Measurements from ENCODE around the gene DCUN1D2. TPM values are rescaled to one million over a fixed set of nuclear protein-coding genes. Genes with fewer than 3 reads are reported as not detected.
A peak's percentile ranks its signal among the peaks of the same experiment; 100 is the strongest.

DCUN1D2 gene
- total RNA-seq, 1 donor = 8.3 TPM

DNA sequence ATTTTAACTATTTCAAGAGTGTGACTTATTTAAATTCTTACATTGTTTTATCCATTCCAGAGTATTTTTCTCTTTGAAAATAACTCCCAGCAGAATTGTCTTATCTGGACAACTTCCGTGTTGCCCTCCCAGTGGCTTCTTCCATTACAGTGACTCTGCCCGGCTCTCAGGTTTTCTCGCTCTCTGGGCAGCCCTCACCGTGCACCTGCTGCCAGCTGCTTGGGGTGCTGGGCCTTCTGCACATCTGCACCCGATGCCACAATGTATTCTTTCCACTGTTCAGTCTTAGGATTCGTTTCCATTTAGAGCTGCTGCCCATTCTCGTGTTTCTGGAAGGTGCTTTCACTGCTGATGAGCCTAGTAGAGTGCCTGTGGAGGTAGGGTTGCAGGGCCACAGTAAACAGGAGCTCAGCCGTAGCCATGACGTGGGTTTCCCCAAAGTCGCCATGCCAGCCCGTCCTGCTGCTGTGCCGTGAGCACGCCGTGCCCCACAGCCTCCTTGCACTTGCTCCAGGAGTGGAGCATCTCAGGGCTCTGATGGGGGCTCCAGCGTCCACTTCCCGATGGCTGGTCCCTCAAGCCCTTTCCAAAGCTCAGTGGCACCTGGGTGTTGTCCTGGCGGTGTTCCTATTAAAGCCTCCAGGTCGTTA is 46.1 kb upstream of the DCUN1D2 start:
- TF ChIP-seq, protein P1, sequence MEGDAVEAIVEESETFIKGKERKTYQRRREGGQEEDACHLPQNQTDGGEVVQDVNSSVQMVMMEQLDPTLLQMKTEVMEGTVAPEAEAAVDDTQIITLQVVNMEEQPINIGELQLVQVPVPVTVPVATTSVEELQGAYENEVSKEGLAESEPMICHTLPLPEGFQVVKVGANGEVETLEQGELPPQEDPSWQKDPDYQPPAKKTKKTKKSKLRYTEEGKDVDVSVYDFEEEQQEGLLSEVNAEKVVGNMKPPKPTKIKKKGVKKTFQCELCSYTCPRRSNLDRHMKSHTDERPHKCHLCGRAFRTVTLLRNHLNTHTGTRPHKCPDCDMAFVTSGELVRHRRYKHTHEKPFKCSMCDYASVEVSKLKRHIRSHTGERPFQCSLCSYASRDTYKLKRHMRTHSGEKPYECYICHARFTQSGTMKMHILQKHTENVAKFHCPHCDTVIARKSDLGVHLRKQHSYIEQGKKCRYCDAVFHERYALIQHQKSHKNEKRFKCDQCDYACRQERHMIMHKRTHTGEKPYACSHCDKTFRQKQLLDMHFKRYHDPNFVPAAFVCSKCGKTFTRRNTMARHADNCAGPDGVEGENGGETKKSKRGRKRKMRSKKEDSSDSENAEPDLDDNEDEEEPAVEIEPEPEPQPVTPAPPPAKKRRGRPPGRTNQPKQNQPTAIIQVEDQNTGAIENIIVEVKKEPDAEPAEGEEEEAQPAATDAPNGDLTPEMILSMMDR (IDR thresholded peaks at IDR 0.05; ENCODE audit: insufficient read depth, low read length) = no peak
- no peak for DNase-seq (ENCODE audit: low read depth)
- no peak overlapping the region for H3K4me3 ChIP-seq (ENCODE audit: low read depth, low read length)

DNA sequence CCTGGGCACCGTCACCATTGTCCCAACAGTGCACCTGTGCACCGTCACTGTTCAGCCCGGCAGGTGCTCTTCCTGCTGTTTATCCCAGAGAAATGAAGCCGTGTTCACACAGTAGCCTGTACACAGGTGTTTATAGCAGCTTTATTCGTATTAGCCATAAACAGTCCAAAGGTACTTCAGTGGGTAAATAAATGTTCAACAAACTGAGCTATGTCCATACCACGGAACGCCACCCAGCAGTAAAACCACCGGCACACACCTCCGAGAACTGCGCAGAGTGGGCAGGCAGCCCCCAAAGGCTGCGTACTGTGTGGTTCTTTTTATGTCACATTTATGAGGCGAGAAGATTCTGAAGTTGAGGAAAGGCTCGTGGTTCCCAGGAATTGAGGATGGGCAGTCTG is 44.9 kb upstream of the DCUN1D2 start:
- TF ChIP-seq, protein P1 (IDR thresholded peaks at IDR 0.05; ENCODE audit: insufficient read depth, low read length) = no peak
- no peak for DNase-seq (ENCODE audit: low read depth)
- H3K4me3 ChIP-seq (ENCODE audit: low read depth, low read length) = no peak overlapping the region

DNA sequence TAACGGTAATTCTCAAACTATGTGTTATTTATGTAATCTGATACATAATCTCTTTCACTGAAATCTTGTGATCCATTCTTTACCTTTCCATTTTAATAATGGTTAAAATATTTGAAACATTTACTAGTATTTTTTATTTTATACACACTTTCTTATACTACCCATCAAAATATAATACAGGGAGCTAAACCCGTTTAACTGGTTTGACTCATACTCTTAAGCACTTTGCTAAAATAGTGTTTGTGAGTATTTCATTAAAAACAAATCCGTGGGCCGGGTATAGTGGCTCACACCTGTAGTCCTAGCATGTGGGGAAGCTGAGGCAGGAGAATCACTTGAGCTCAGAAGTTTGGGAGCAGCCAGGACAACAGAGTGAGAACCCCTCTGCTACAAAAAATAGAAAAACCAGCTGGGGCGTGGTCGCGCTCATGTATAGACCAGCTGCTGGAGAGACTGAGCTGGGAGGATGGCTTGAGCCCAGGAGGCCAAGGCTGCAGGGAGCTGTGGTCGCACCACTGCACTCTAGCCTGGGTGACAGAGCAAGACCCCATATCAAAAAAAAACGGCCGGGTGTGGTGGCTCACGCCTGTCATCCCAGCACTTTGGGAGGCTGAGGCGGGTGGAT is 43.8 kb upstream of the DCUN1D2 start:
- TF ChIP-seq, protein P1 (IDR thresholded peaks at IDR 0.05; ENCODE audit: insufficient read depth, low read length) = no peak
- no peak for DNase-seq (ENCODE audit: low read depth)

DNA sequence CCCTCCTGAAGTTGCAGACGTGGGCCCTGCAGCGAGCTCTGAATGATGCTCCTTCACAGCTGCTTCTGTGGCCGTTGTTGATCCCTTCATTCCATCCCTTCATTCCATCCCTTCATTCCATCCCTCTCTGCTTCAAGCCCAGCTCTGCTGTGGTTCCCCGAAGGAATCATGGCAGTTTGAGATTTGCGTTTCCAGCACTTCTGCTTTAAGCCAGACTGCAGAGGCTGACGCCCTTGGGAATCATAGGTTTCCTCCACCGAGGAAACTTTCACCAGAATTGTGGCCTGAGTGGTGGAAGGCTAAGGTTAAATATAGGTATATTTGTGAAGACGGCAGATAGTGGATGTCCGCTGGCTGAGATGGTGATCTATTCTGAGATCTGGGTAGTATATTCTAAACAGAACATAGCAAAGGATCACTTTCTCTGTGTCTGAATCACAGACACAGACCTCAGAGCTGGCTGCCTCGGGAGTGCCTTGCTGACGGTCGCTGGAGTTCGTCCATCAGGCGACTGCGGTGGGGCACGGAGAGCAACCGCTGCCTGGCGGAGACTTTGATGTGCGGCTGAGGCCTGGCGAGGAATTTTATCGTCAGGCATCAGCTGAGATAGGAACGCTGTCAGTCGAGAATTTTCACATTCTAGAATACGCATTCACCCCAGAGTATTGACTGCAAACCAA is 42.8 kb upstream of the DCUN1D2 start:
- H3K4me3 ChIP-seq (ENCODE audit: low read depth, low read length) = no peak overlapping the region
- no peak for DNase-seq (ENCODE audit: low read depth)
- TF ChIP-seq, protein P1 (IDR thresholded peaks at IDR 0.05; ENCODE audit: insufficient read depth, low read length) = no peak

More for the DNA sequence above, 43.8 kb upstream of the DCUN1D2 start:
- H3K4me3 ChIP-seq (ENCODE audit: low read depth, low read length) = no peak overlapping the region

DNA sequence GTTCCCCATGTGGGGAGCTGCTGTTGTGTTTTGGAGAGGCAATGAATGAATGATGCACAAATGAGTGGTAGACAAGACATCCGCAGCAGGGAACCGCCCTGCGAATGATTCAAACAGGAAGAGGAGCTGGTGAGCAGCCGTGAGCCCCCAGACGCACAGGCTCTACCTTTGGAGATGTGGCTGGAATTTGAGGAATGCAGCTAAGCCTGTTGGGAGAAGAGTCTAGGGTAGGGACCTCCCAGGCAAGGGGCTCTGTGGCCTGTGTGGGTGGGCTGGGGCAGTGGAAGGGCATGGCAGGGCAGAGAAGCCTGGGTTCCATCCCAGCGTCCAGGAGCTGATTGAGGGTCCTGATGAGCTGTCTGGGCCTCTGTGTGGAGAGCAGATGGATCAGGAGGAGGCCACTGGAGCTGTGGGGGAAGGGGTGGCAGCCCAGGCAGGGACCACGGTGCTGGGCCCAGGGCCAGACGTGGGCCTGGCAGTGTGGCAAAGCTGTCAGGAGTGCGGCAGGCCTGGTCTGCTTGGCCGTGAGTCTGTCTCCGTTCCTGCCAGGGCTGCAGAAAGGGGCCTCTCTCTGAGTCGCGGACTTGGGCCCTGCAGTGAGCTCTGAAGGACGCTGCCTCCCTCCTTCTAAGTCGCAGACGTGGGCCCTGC is 41.8 kb upstream of the DCUN1D2 start:
- TF ChIP-seq, protein P1 (IDR thresholded peaks at IDR 0.05; ENCODE audit: insufficient read depth, low read length) = no peak
- DNase-seq (ENCODE audit: low read depth) = peak; percentile 38
- H3K4me3 ChIP-seq (ENCODE audit: low read depth, low read length) = no peak overlapping the region

DNA sequence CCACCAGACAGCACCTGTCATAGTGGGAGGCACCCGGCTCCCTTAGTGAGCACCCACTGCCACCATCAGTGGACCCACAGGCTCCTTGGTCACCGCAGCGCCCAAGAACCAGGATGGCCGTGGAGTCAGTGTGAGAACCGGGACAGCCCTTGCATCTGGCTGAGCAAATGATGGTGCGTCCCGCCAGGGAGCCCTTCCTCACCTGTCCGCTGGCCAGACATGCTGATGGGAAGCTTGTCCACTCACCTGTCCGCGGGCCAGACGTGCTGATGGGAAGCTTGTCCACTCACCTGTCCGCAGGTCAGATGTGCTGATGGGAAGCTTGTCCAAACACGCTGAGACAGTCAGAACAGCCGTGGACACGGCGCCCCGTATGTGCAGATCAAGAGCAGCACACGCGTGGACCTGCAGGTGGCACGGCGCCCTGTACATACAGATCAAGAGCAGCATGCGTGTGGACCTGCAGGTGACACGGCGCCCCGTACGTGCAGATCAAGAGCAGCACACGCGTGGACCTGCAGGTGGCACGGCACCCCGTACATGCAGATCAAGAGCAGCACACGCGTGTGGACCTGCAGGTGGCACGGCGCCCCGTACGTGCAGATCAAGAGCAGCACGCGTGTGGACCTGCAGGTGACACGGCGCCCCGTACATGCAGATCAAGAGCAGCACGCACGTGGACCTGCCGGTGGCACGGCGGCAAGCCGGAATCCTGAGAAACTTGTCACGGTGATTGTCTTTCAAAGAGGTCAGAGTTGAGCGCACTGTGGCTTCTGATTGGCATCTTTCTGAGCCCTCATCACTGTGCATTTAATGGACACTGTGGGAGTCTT is 40.7 kb upstream of the DCUN1D2 start:
- TF ChIP-seq, protein P1 (IDR thresholded peaks at IDR 0.05; ENCODE audit: insufficient read depth, low read length) = no peak
- no peak for DNase-seq (ENCODE audit: low read depth)
- H3K4me3 ChIP-seq (ENCODE audit: low read depth, low read length) = no peak overlapping the region

All from fibroblast of the aortic adventitia (primary cell).